ENCODE measurements around the gene GRPEL2.

- TF ChIP-seq CTCF (IDR thresholded peaks at IDR 0.05) (no peak), POLR2A (IDR thresholded peaks at IDR 0.05) (no peak)
These were observed 10.4 kb downstream of the GRPEL2 start for GRCh38 chr5:149355688-149356087.
